ENCODE measurements around the gene BMP10. TPM values are rescaled to one million over a fixed set of nuclear protein-coding genes. Genes with fewer than 3 reads are reported as not detected.

The BMP10 gene
- total and polyA plus RNA-seq, 5 donors: 153 to 6,380 (median 2,689) TPM

- no peaks in the 10 kb centered on the region for H3K9me3 ChIP-seq (ENCODE audit: control insufficient read depth, low read length)
- WGBS: 57% methylated on average over 3 of the region's 3 CpGs
- ATAC-seq (peak; percentile 88 to 90), DNase-seq (peak; percentile 72 to 84 (median 82))
- intact Hi-C loops (cut with DNase I): no loop called here
- no peak overlapping the region for H3K4me3 ChIP-seq (ENCODE audit: low read length)
- H3K27me3 ChIP-seq (ENCODE audit: control insufficient read depth, insufficient read depth): no peaks in the 10 kb centered on the region
- H3K27ac ChIP-seq (ENCODE audit: low read length): peak overlapping the region; percentile 67
- peaks cover 4% of the 10 kb centered on the region for H3K4me1 ChIP-seq (ENCODE audit: control insufficient read depth, insufficient read depth, low read length)
Observed at GRCh38 chr2:68877079-68877772, 6.0 kb upstream of the BMP10 start.

- Histone ChIP-seq H3K4me3 (ENCODE audit: low read length) (peak overlapping the region; percentile 75), H3K9me3 (ENCODE audit: control insufficient read depth, low read length) (no peaks in the 10 kb centered on the region), H3K4me1 (ENCODE audit: control insufficient read depth, insufficient read depth, low read length) (no peaks in the 10 kb centered on the region), H3K27me3 (ENCODE audit: control insufficient read depth, insufficient read depth) (no peaks in the 10 kb centered on the region), H3K27ac (ENCODE audit: low read length) (no peak overlapping the region)
- ATAC-seq (no peak), DNase-seq (no peak)
- intact Hi-C loops (cut with DNase I): no loop called here
- 25% methylated on average over 2 of the region's 2 CpGs for WGBS
Observed at GRCh38 chr2:68870215-68870614, 982 bp downstream of the BMP10 start.

- H3K9me3 ChIP-seq (ENCODE audit: control insufficient read depth, low read length): no peaks in the 10 kb centered on the region
- H3K4me3 ChIP-seq (ENCODE audit: low read length): peak overlapping the region; percentile 37
- no peaks in the 10 kb centered on the region for H3K4me1 ChIP-seq (ENCODE audit: control insufficient read depth, insufficient read depth, low read length)
- intact Hi-C loops (cut with DNase I): no loop called here
- no peaks in the 10 kb centered on the region for H3K27me3 ChIP-seq (ENCODE audit: control insufficient read depth, insufficient read depth)
- DNase-seq (no peak), ATAC-seq (no peak)
- no peak overlapping the region for H3K27ac ChIP-seq (ENCODE audit: low read length)
Observed at GRCh38 chr2:68865108-68865507, 6.1 kb downstream of the BMP10 start.

- ATAC-seq (no peak), DNase-seq (no peak)
- no peaks in the 10 kb centered on the region for H3K9me3 ChIP-seq (ENCODE audit: control insufficient read depth, low read length)
- no peak overlapping the region for H3K27ac ChIP-seq (ENCODE audit: low read length)
- no peak overlapping the region for H3K4me3 ChIP-seq (ENCODE audit: low read length)
- intact Hi-C loops (cut with DNase I): no loop called here
- WGBS: 72% methylated on average over 2 of the region's 2 CpGs
- H3K27me3 ChIP-seq (ENCODE audit: control insufficient read depth, insufficient read depth): no peaks in the 10 kb centered on the region
- no peaks in the 10 kb centered on the region for H3K4me1 ChIP-seq (ENCODE audit: control insufficient read depth, insufficient read depth, low read length)
Observed at GRCh38 chr2:68863996-68864395, 7.2 kb downstream of the BMP10 start.

DNA sequence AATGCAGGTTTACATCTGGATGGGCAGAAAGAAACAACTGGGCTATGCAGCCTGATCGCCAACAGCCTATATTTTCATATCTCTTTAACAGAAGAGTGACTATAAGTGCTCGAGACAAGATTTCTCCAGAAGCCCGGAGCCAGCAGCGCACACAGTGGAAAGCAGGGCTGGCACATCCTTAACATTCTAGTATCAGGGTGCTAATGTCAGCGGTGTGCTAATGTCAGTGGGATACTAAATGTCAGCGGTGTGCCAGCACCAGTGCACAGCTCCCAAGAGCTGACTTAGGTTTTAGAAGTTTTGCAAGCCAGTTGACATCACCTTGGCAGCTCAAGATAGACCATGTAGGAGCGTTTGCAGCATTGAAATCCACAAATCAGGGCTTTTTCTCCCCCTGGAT lies 8.3 kb downstream of the BMP10 start:
- Histone ChIP-seq H3K4me3 (ENCODE audit: low read length) (no peak overlapping the region), H3K27ac (ENCODE audit: low read length) (no peak overlapping the region), H3K4me1 (ENCODE audit: control insufficient read depth, insufficient read depth, low read length) (no peaks in the 10 kb centered on the region), H3K27me3 (ENCODE audit: control insufficient read depth, insufficient read depth) (no peaks in the 10 kb centered on the region), H3K9me3 (ENCODE audit: control insufficient read depth, low read length) (no peaks in the 10 kb centered on the region)
- ATAC-seq (peak in 1 of 2 donors; percentile 42), DNase-seq (peak in 1 of 3 donors; percentile 59)
- intact Hi-C loops (cut with DNase I): no loop called here
- WGBS: 33% methylated on average over 7 of the region's 7 CpGs

DNA sequence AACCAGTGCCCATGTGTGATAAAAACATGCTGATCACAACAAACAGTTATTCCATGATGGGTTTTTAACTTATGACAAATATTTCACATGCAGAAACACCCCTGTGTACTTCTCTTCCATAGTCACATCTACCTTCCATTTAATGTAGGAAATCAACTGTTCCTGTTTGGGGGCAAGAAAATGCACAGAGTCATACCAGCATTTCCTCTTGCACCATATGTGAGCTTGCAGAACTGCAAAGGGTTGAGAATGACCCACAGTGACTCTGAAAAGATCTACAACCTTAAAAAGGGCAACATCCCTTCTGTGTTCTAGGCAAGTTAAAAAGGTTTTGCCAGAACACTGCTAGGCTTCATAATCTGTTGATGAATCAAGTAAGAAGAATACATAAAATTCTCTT lies 9.9 kb downstream of the BMP10 start:
- Histone ChIP-seq H3K4me1 (ENCODE audit: control insufficient read depth, insufficient read depth, low read length) (no peaks in the 10 kb centered on the region), H3K4me3 (ENCODE audit: low read length) (no peak overlapping the region), H3K9me3 (ENCODE audit: control insufficient read depth, low read length) (no peaks in the 10 kb centered on the region), H3K27me3 (ENCODE audit: control insufficient read depth, insufficient read depth) (no peaks in the 10 kb centered on the region), H3K27ac (ENCODE audit: low read length) (no peak overlapping the region)
- ATAC-seq (no peak), DNase-seq (no peak)
- intact Hi-C loops (cut with DNase I): no loop called here

DNA sequence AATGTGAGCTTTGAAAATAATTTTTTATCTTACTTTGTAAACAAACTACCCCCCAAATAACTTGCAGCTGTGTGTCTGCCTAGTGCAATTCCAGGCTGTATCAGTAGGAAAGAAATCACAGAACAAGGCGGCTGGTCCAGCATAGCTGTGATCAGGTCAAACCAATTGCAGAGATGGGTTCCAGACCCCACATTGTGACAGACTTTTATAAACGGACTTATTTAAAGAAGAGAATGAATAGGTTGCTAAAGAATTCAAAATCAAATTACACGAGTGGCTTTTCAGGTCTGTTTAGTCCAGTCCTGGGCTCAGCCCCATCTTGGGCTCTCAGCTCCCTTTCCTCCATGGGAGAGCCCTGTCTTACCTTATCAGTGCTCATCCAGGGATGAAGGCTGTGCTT lies 11.1 kb downstream of the BMP10 start:
- no peaks in the 10 kb centered on the region for H3K9me3 ChIP-seq (ENCODE audit: control insufficient read depth, low read length)
- H3K27me3 ChIP-seq (ENCODE audit: control insufficient read depth, insufficient read depth): no peaks in the 10 kb centered on the region
- H3K4me1 ChIP-seq (ENCODE audit: control insufficient read depth, insufficient read depth, low read length): no peaks in the 10 kb centered on the region
- DNase-seq (no peak), ATAC-seq (peak; percentile 33 to 34)
- no peak overlapping the region for H3K4me3 ChIP-seq (ENCODE audit: low read length)
- intact Hi-C loops (cut with DNase I): no loop called here
- peak overlapping the region; percentile 13 for H3K27ac ChIP-seq (ENCODE audit: low read length)
- WGBS: 65% methylated on average over 3 of the region's 3 CpGs

GRCh38 chr2:68857855-68858456 lies 13.2 kb downstream of the BMP10 start:
- DNase-seq: no peak
- ATAC-seq: no peak
- no peaks in the 10 kb centered on the region for H3K4me1 ChIP-seq (ENCODE audit: control insufficient read depth, insufficient read depth, low read length)
- H3K27me3 ChIP-seq (ENCODE audit: control insufficient read depth, insufficient read depth): no peaks in the 10 kb centered on the region
- intact Hi-C loops (cut with DNase I): no loop called here
- no peak overlapping the region for H3K4me3 ChIP-seq (ENCODE audit: low read length)
- H3K27ac ChIP-seq (ENCODE audit: low read length): no peak overlapping the region
- WGBS: 79% methylated on average over 4 of the region's 4 CpGs
- no peaks in the 10 kb centered on the region for H3K9me3 ChIP-seq (ENCODE audit: control insufficient read depth, low read length)

DNA sequence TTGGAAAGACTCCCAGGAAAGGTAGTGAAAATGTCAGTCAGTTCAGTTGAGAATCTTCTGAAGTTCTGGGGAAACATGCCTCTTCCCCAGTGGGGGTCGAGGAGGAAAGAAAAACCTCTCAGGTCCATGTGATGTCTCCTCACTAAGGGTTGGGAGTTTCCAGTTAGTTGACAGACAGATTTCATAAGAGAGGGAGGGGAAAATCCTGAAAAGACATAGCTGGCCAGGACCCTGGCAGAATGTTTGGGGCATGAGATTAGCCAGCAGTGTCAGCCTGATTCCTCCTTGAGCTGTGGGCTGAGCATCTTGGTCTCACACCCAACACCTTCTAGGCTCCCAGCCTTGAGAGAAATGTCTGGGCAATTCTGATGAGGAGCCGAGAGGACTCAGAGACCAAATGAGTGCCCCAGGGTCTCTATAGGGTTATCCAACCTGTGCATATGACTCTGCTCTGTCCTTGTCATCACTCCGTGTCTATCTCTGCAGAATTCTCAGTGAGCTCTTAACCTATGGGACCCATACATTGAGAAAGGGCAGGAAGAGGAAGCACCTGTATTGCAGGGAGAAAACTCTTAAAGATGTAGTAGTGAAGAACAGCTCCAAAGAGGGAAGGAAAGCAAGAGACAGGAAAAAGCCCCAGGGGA lies 13.9 kb downstream of the BMP10 start:
- no peaks in the 10 kb centered on the region for H3K9me3 ChIP-seq (ENCODE audit: control insufficient read depth, low read length)
- no peaks in the 10 kb centered on the region for H3K4me1 ChIP-seq (ENCODE audit: control insufficient read depth, insufficient read depth, low read length)
- H3K27ac ChIP-seq (ENCODE audit: low read length): no peak overlapping the region
- 72% methylated on average over 3 of the region's 3 CpGs for WGBS
- intact Hi-C loops (cut with DNase I): no loop called here
- no peak for ATAC-seq
- no peak for DNase-seq
- no peaks in the 10 kb centered on the region for H3K27me3 ChIP-seq (ENCODE audit: control insufficient read depth, insufficient read depth)
- no peak overlapping the region for H3K4me3 ChIP-seq (ENCODE audit: low read length)

GRCh38 chr2:68855550-68855949 lies 15.6 kb downstream of the BMP10 start:
- H3K4me3 ChIP-seq (ENCODE audit: low read length): no peak overlapping the region
- no peak overlapping the region for H3K27ac ChIP-seq (ENCODE audit: low read length)
- intact Hi-C loops (cut with DNase I): no loop called here
- no peak for DNase-seq
- H3K9me3 ChIP-seq (ENCODE audit: control insufficient read depth, low read length): no peaks in the 10 kb centered on the region
- ATAC-seq: no peak
- WGBS: 94% methylated on average over 3 of the region's 3 CpGs
- no peaks in the 10 kb centered on the region for H3K27me3 ChIP-seq (ENCODE audit: control insufficient read depth, insufficient read depth)
- no peaks in the 10 kb centered on the region for H3K4me1 ChIP-seq (ENCODE audit: control insufficient read depth, insufficient read depth, low read length)

DNA sequence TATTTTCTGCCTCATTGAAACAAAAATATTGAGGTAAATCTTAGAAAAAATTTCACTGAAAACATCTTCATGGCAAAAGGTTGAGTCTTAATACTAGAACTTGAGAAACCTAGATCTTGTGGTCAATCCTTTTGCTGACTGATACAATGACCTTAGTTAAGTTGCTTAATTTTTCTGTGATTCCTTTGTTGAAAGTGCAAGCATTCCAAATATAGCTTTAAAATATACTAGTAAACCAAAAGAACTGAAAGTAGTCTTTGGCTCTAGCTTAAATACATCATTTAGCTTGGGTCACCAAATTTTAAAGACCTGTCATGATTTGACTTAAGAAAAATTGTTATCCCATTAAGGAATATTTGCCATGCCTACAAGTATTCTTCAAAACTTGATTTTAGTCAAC lies 16.7 kb downstream of the BMP10 start:
- ATAC-seq: no peak
- no peaks in the 10 kb centered on the region for H3K9me3 ChIP-seq (ENCODE audit: control insufficient read depth, low read length)
- intact Hi-C loops (cut with DNase I): no loop called here
- DNase-seq: no peak
- no peaks in the 10 kb centered on the region for H3K27me3 ChIP-seq (ENCODE audit: control insufficient read depth, insufficient read depth)
- no peak overlapping the region for H3K27ac ChIP-seq (ENCODE audit: low read length)
- H3K4me3 ChIP-seq (ENCODE audit: low read length): no peak overlapping the region
- no peaks in the 10 kb centered on the region for H3K4me1 ChIP-seq (ENCODE audit: control insufficient read depth, insufficient read depth, low read length)
